ENCODE results near the gene OSBPL10. TPM values are rescaled to one million over a fixed set of nuclear protein-coding genes. Genes with fewer than 3 reads are reported as not detected.
A peak's percentile ranks its signal among the peaks of the same experiment; 100 is the strongest.

The OSBPL10 gene
- total RNA-seq, 1 experiment from 2014 or later: 48.0 TPM

GRCh38 chr3:31959251-31959650 is 21.8 kb downstream of the OSBPL10 start:
- ChIA-PET CTCF (no interaction called here), POLR2A (ENCODE audit: unreplicated experiment) (no interaction called here)
- Histone ChIP-seq H3K4me1 (ENCODE audit: insufficient read depth, low read length) (peaks cover 47% of the 10 kb centered on the region), H4K20me1 (ENCODE audit: low read length) (peaks cover 6% of the 10 kb centered on the region; the same call in 1 of the 2 replicates), H3K36me3 (ENCODE audit: low read depth, low read length) (peaks cover 5% of the 10 kb centered on the region; the same call in 1 of the 2 replicates), H3K27ac (ENCODE audit: low read length) (no peak overlapping the region), H2AFZ (ENCODE audit: low read length) (no peak overlapping the region), H3F3A (ENCODE audit: low read length, unreplicated experiment) (peaks cover 6% of the 10 kb centered on the region), H3K27me3 (ENCODE audit: low read length) (no peaks in the 10 kb centered on the region), H3K9me3 (ENCODE audit: low read length) (no peaks in the 10 kb centered on the region), H3K4me3 (ENCODE audit: low read length) (no peak overlapping the region), H3K79me2 (ENCODE audit: low read length) (peaks cover 89% of the 10 kb centered on the region), H3K9ac (ENCODE audit: low read length) (no peak overlapping the region), H3K4me2 (ENCODE audit: low read length) (no peak overlapping the region), H3K9me2 (replicated peaks; ENCODE audit: low read length) (no peaks in the 10 kb centered on the region)
- ATAC-seq: no peak
- TF ChIP-seq EZH2 (IDR thresholded peaks at IDR 0.05; ENCODE audit: low read length, unreplicated experiment): no peak
- no peak for TF ChIP-seq EZH2phosphoT487 (IDR thresholded peaks at IDR 0.05; ENCODE audit: borderline replicate concordance, low read length)
- TF ChIP-seq CTCF (conservative IDR thresholded peaks at IDR 0.05; ENCODE audit: low read depth, low read length): no peak
- intact Hi-C loops (cut with micrococcal nuclease): no loop called here
- no TSS peak for BruUV-seq (replicated peaks)
- DNase-seq: no peak

- POLR2A ChIA-PET (ENCODE audit: unreplicated experiment): no interaction called here
- peaks cover 5% of the 10 kb centered on the region; the same call in 1 of the 2 replicates for H3K36me3 ChIP-seq (ENCODE audit: low read depth, low read length)
- no peaks in the 10 kb centered on the region for H3K9me3 ChIP-seq (ENCODE audit: low read length)
- H3K9ac ChIP-seq (ENCODE audit: low read length): no peak overlapping the region
- H3K79me2 ChIP-seq (ENCODE audit: low read length): peaks cover 89% of the 10 kb centered on the region
- no peaks in the 10 kb centered on the region for H3K27me3 ChIP-seq (ENCODE audit: low read length)
- no peak overlapping the region for H3K4me2 ChIP-seq (ENCODE audit: low read length)
- ATAC-seq (no peak), DNase-seq (peak; percentile 35)
- no TSS peak for BruUV-seq (replicated peaks)
- intact Hi-C loops (cut with micrococcal nuclease): no loop called here
- no peak overlapping the region for H3K27ac ChIP-seq (ENCODE audit: low read length)
- peaks cover 6% of the 10 kb centered on the region for H3F3A ChIP-seq (ENCODE audit: low read length, unreplicated experiment)
- H3K4me3 ChIP-seq (ENCODE audit: low read length): no peak overlapping the region
- no peak overlapping the region for H2AFZ ChIP-seq (ENCODE audit: low read length)
- CTCF ChIA-PET: no interaction called here
- TF ChIP-seq EZH2 (IDR thresholded peaks at IDR 0.05; ENCODE audit: low read length, unreplicated experiment) (no peak), EZH2phosphoT487 (IDR thresholded peaks at IDR 0.05; ENCODE audit: borderline replicate concordance, low read length) (no peak), CTCF (conservative IDR thresholded peaks at IDR 0.05; ENCODE audit: low read depth, low read length) (no peak)
- peaks cover 6% of the 10 kb centered on the region; the same call in 1 of the 2 replicates for H4K20me1 ChIP-seq (ENCODE audit: low read length)
- no peaks in the 10 kb centered on the region for H3K9me2 ChIP-seq (replicated peaks; ENCODE audit: low read length)
- H3K4me1 ChIP-seq (ENCODE audit: insufficient read depth, low read length): peaks cover 42% of the 10 kb centered on the region
These were observed 22.3 kb downstream of the OSBPL10 start for GRCh38 chr3:31958701-31959152.

- H2AFZ ChIP-seq (ENCODE audit: low read length): no peak overlapping the region
- TF ChIP-seq CTCF (conservative IDR thresholded peaks at IDR 0.05; ENCODE audit: low read depth, low read length) (no peak), EZH2phosphoT487 (IDR thresholded peaks at IDR 0.05; ENCODE audit: borderline replicate concordance, low read length) (no peak), EZH2 (IDR thresholded peaks at IDR 0.05; ENCODE audit: low read length, unreplicated experiment) (no peak)
- H3F3A ChIP-seq (ENCODE audit: low read length, unreplicated experiment): no peaks in the 10 kb centered on the region
- H3K4me3 ChIP-seq (ENCODE audit: low read length): no peak overlapping the region
- H3K36me3 ChIP-seq (ENCODE audit: low read depth, low read length): peaks cover 5% of the 10 kb centered on the region; the same call in 1 of the 2 replicates
- peaks cover 27% of the 10 kb centered on the region for H3K4me1 ChIP-seq (ENCODE audit: insufficient read depth, low read length)
- no peak for ATAC-seq
- no TSS peak for BruUV-seq (replicated peaks)
- ChIA-PET CTCF (no interaction called here), POLR2A (ENCODE audit: unreplicated experiment) (no interaction called here)
- H4K20me1 ChIP-seq (ENCODE audit: low read length): peaks cover 9% of the 10 kb centered on the region; the same call in 1 of the 2 replicates
- no peak for DNase-seq
- no peak overlapping the region for H3K9ac ChIP-seq (ENCODE audit: low read length)
- intact Hi-C loops (cut with micrococcal nuclease): no loop called here
- peaks cover 91% of the 10 kb centered on the region for H3K79me2 ChIP-seq (ENCODE audit: low read length)
- H3K9me2 ChIP-seq (replicated peaks; ENCODE audit: low read length): no peaks in the 10 kb centered on the region
- H3K9me3 ChIP-seq (ENCODE audit: low read length): no peaks in the 10 kb centered on the region
- H3K27ac ChIP-seq (ENCODE audit: low read length): no peak overlapping the region
- no peak overlapping the region for H3K4me2 ChIP-seq (ENCODE audit: low read length)
- H3K27me3 ChIP-seq (ENCODE audit: low read length): no peaks in the 10 kb centered on the region
These were observed 24.0 kb downstream of the OSBPL10 start for GRCh38 chr3:31957106-31957505.

All from PC-3 (cell line).